ENCODE data around the gene LPIN2.

Gene LPIN2

DNA sequence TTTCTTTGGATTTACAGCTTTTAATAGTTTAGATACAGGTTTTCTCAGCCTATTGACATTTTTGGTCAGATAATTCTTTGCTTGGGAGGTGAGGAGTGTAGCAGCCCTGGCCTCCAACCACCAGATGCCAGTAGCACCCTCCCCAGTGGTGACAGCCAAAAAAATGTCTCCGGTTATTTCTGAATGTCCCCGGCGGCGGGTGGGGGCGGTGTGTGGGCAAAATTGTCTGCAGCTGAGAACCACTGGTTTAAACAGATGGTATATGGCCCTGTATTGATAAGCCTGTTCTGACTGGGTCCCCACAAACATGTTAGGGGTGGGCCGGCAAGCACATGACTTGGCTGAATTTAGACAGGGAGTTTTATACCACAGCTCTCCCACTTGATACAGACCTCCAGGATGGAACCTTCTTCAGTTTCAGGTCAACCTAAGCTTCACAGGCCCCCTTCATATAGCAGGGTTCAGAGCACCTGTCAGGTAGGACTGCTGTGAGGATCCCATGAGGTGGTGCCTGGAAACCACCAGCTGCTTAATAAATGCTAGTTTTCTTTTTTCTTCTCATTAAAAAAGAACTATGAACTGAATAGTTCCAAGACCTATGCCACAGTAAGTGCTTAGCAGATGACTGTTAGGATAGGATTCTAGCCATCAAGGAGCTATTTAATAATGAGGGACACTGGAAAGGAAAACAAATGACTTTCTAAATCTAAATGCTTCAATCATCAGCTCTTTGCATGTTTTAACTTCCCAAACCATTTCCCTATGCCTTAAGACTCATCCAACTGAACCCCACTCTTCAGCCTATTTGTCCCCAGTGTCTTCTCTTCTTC, 18.1 kb downstream of the LPIN2 start:
- H3K9ac ChIP-seq (ENCODE audit: low read length) = no peak overlapping the region; the same call in 1 of the 2 replicates

DNA sequence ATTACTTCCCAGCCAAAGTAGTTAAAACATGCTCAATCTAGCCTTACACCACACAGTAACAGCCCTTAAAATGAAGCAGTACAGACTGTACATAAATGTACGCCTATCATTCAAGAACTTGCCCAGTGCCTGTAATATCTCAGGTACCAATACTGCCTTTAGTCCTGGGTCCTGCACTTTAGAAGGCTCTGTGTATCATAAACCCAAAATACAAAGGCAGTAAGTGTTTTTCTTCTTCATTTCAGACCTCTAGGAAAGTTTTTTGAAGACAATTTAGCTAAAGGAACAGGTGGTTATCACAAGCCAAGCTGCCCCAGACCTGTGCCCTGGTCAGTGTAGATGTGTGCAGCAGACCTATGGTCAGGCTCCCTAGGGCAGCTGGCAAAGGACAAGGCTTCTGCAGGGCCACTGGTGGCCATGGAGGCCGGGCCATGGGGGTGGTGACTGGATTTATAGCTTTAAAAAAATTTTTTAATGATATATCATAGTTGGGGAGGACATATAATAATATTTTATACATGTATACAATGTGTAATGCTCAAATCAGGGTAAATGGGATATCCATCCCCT, 18.8 kb downstream of the LPIN2 start:
- H3K27ac ChIP-seq (ENCODE audit: low read depth, low read length, poor library complexity, severe bottlenecking) = no peak overlapping the region

More for the DNA sequence above, 18.1 kb downstream of the LPIN2 start:
- Histone ChIP-seq H2AFZ (ENCODE audit: low read length) (no peak overlapping the region), H3K9me2 (ENCODE audit: low read depth, low read length) (no peaks in the 10 kb centered on the region), H3K27ac (ENCODE audit: low read depth, low read length, poor library complexity, severe bottlenecking) (no peak overlapping the region), H3F3A (ENCODE audit: insufficient read depth, low read length) (no peaks in the 10 kb centered on the region), H3K4me2 (ENCODE audit: low read length) (peak overlapping the region; percentile 53; the same call in 1 of the 2 replicates), H4K20me1 (ENCODE audit: insufficient read depth, low read length) (no peaks in the 10 kb centered on the region), H3K4me3 (ENCODE audit: low read depth, low read length, poor library complexity, severe bottlenecking) (peak overlapping the region; percentile 29), H3K27me3 (ENCODE audit: insufficient read depth, low read length) (no peaks in the 10 kb centered on the region), H3K36me3 (ENCODE audit: insufficient read depth, low read length) (no peaks in the 10 kb centered on the region; the same call in 1 of the 2 replicates), H3K4me1 (ENCODE audit: insufficient read depth, low read length, severe bottlenecking) (peaks cover 35% of the 10 kb centered on the region), H3K9me3 (ENCODE audit: low read length) (no peaks in the 10 kb centered on the region), H3K79me2 (ENCODE audit: insufficient read depth, low read length) (no peaks in the 10 kb centered on the region; the same call in 1 of the 2 replicates)
- TF ChIP-seq, protein P1, sequence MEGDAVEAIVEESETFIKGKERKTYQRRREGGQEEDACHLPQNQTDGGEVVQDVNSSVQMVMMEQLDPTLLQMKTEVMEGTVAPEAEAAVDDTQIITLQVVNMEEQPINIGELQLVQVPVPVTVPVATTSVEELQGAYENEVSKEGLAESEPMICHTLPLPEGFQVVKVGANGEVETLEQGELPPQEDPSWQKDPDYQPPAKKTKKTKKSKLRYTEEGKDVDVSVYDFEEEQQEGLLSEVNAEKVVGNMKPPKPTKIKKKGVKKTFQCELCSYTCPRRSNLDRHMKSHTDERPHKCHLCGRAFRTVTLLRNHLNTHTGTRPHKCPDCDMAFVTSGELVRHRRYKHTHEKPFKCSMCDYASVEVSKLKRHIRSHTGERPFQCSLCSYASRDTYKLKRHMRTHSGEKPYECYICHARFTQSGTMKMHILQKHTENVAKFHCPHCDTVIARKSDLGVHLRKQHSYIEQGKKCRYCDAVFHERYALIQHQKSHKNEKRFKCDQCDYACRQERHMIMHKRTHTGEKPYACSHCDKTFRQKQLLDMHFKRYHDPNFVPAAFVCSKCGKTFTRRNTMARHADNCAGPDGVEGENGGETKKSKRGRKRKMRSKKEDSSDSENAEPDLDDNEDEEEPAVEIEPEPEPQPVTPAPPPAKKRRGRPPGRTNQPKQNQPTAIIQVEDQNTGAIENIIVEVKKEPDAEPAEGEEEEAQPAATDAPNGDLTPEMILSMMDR (IDR thresholded peaks at IDR 0.05; ENCODE audit: low read length) = peak; percentile 61
- TF ChIP-seq EZH2 (IDR thresholded peaks at IDR 0.05; ENCODE audit: borderline replicate concordance, low read length) = no peak

DNA sequence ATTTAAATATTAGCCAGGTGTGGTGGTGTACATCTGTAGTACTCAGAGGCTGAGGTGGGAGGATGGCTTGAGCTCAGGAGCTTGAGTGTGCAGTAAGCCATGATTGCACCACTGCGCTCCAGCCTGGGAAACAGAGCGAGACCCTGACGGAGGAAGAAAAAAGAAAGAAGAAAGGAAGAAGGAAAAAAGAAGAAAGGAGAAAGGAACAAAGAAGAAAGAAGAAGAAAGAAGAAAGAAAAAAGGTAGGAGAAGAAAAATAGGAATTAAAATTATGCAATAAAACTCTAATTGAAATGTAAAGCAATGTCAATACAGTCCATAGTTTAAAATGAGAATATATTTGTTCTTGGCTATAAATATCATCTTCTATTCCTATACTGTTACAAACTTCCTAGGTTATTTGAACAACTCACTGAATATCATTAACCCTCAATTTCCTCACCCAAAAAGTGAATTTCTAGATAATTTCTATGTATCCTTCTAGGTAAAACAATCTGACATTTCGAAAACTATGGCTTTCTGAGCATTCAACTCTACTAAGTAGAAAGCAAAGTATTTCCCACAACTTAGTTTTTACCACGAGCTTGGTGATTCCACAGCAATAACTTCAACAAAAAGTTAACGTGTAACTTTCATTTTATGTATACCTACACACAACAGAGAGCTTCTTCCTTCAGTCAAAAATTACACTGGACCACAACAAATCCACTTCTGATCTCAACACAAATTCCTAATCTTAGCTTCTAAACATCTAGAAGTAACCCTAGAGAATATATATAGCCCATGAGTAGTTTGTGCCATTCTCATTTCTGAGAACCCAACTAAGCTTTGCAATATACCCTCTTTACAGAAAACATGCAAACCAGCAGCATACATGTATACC, 19.7 kb downstream of the LPIN2 start:
- Histone ChIP-seq H2AFZ (ENCODE audit: low read length) (no peak overlapping the region), H3F3A (ENCODE audit: insufficient read depth, low read length) (no peaks in the 10 kb centered on the region), H3K4me3 (ENCODE audit: low read depth, low read length, poor library complexity, severe bottlenecking) (no peak overlapping the region), H3K27me3 (ENCODE audit: insufficient read depth, low read length) (no peaks in the 10 kb centered on the region), H3K27ac (ENCODE audit: low read depth, low read length, poor library complexity, severe bottlenecking) (no peak overlapping the region), H3K79me2 (ENCODE audit: insufficient read depth, low read length) (no peaks in the 10 kb centered on the region; the same call in 1 of the 2 replicates), H3K4me1 (ENCODE audit: insufficient read depth, low read length, severe bottlenecking) (peaks cover 26% of the 10 kb centered on the region), H4K20me1 (ENCODE audit: insufficient read depth, low read length) (no peaks in the 10 kb centered on the region), H3K9me3 (ENCODE audit: low read length) (no peaks in the 10 kb centered on the region), H3K4me2 (ENCODE audit: low read length) (no peak overlapping the region), H3K9me2 (ENCODE audit: low read depth, low read length) (no peaks in the 10 kb centered on the region), H3K36me3 (ENCODE audit: insufficient read depth, low read length) (no peaks in the 10 kb centered on the region; the same call in 1 of the 2 replicates), H3K9ac (ENCODE audit: low read length) (no peak overlapping the region)
- TF ChIP-seq, protein P1 (IDR thresholded peaks at IDR 0.05; ENCODE audit: low read length) = no peak
- TF ChIP-seq EZH2 (IDR thresholded peaks at IDR 0.05; ENCODE audit: borderline replicate concordance, low read length) = no peak

More for the DNA sequence above, 18.8 kb downstream of the LPIN2 start:
- Histone ChIP-seq H3K79me2 (ENCODE audit: insufficient read depth, low read length) (no peaks in the 10 kb centered on the region; the same call in 1 of the 2 replicates), H3F3A (ENCODE audit: insufficient read depth, low read length) (no peaks in the 10 kb centered on the region), H2AFZ (ENCODE audit: low read length) (no peak overlapping the region), H3K4me3 (ENCODE audit: low read depth, low read length, poor library complexity, severe bottlenecking) (no peak overlapping the region), H4K20me1 (ENCODE audit: insufficient read depth, low read length) (no peaks in the 10 kb centered on the region), H3K4me1 (ENCODE audit: insufficient read depth, low read length, severe bottlenecking) (peaks cover 34% of the 10 kb centered on the region), H3K9me3 (ENCODE audit: low read length) (no peaks in the 10 kb centered on the region), H3K9me2 (ENCODE audit: low read depth, low read length) (no peaks in the 10 kb centered on the region), H3K36me3 (ENCODE audit: insufficient read depth, low read length) (no peaks in the 10 kb centered on the region; the same call in 1 of the 2 replicates), H3K9ac (ENCODE audit: low read length) (no peak overlapping the region), H3K4me2 (ENCODE audit: low read length) (no peak overlapping the region), H3K27me3 (ENCODE audit: insufficient read depth, low read length) (no peaks in the 10 kb centered on the region)
- no peak for TF ChIP-seq EZH2 (IDR thresholded peaks at IDR 0.05; ENCODE audit: borderline replicate concordance, low read length)
- TF ChIP-seq, protein P1 (IDR thresholded peaks at IDR 0.05; ENCODE audit: low read length) = no peak

Data from OCI-LY1 (cell line).